ENCODE data around the gene STXBP1.
"Not testable (repeated sequence)": the region's sequence is repeated elsewhere in the genome, so short reads cannot be mapped to it uniquely, and the experiment has no call there.

The STXBP1 gene

GRCh38 chr9:127621339-127621970 lies 9.4 kb downstream of the STXBP1 start:
- not testable (repeated sequence) for DNase-seq

- no peak for DNase-seq
Measured at GRCh38 chr9:127626752-127627493, 14.8 kb downstream of the STXBP1 start.

- DNase-seq = no peak
Measured at GRCh38 chr9:127627494-127627855, 15.4 kb downstream of the STXBP1 start.

GRCh38 chr9:127628758-127629467 lies 16.8 kb downstream of the STXBP1 start:
- no peak for DNase-seq

- DNase-seq = no peak
Measured at GRCh38 chr9:127629468-127630081, 17.5 kb downstream of the STXBP1 start.

GRCh38 chr9:127633216-127633862 lies 21.3 kb downstream of the STXBP1 start:
- no peak for DNase-seq

GRCh38 chr9:127634021-127634420 lies 21.9 kb downstream of the STXBP1 start:
- no peak for DNase-seq

- no peak for DNase-seq
Measured at GRCh38 chr9:127634698-127635097, 22.6 kb downstream of the STXBP1 start.

GRCh38 chr9:127635201-127635735 lies 23.2 kb downstream of the STXBP1 start:
- DNase-seq = no peak

- DNase-seq = no peak
Measured at GRCh38 chr9:127637322-127637847, 25.3 kb downstream of the STXBP1 start.

GRCh38 chr9:127640908-127641545 lies 28.9 kb downstream of the STXBP1 start:
- no peak for DNase-seq

GRCh38 chr9:127642082-127642740 lies 30.1 kb downstream of the STXBP1 start:
- DNase-seq = no peak

- DNase-seq = no peak
Measured at GRCh38 chr9:127644146-127644827, 32.2 kb downstream of the STXBP1 start.

GRCh38 chr9:127644943-127645342 lies 32.9 kb downstream of the STXBP1 start:
- no peak for DNase-seq

GRCh38 chr9:127647451-127647850 lies 35.4 kb downstream of the STXBP1 start:
- DNase-seq = no peak

- no peak for DNase-seq
Measured at GRCh38 chr9:127650518-127650917, 38.4 kb downstream of the STXBP1 start.

GRCh38 chr9:127651697-127652610 lies 39.9 kb downstream of the STXBP1 start:
- no peak for DNase-seq

GRCh38 chr9:127652733-127653132 lies 40.7 kb downstream of the STXBP1 start:
- no peak for DNase-seq

GRCh38 chr9:127654619-127655018 lies 42.5 kb downstream of the STXBP1 start:
- no peak for DNase-seq

- DNase-seq = no peak
Measured at GRCh38 chr9:127658428-127658827, 46.4 kb downstream of the STXBP1 start.

Measured in activated CD4-positive, alpha-beta T cell treated with anti-CD3 and anti-CD28 coated beads for 1 hour (primary cell).